Activated CD4-positive, alpha-beta T cell treated with anti-CD3 and anti-CD28 coated beads, Interleukin-2, amount 50 U/mL, for 1 hour (primary cell): ENCODE results near the gene TMEM212.
"Not testable (repeated sequence)": the region's sequence is repeated elsewhere in the genome, so short reads cannot be mapped to it uniquely, and the experiment has no call there.

ENCODE experiments used
- DNase-seq: peaks from one replicate; pipeline ENCODE4 v3.0.0-alpha.2; 2020

The TMEM212 gene

DNA sequence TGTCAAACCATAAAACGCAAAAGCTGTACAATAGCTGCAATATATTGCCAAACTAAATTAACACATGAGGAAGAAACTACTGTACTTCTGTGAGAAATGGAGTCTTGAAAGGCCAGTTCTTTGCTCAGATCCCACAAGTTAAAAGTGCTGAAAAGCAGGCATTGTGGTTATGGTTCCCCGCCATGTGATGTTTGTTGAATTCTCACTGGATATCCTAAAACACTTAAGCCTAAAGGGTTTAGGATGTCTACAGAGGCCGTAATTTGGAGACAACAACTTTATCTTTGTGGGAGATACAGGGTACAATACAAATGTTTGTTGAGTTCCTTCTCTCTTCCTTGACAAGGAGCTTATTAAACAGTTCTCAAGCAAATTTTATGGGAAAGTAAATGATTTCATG lies 53.2 kb downstream of the TMEM212 start:
- DNase-seq, result no peak

GRCh38 chr3:171898192-171898591 lies 55.0 kb downstream of the TMEM212 start:
- DNase-seq, result no peak

GRCh38 chr3:171900446-171900845 lies 57.3 kb downstream of the TMEM212 start:
- DNase-seq, result no peak

- no peak for DNase-seq
These were observed 58.6 kb downstream of the TMEM212 start for GRCh38 chr3:171901615-171902312.

DNA sequence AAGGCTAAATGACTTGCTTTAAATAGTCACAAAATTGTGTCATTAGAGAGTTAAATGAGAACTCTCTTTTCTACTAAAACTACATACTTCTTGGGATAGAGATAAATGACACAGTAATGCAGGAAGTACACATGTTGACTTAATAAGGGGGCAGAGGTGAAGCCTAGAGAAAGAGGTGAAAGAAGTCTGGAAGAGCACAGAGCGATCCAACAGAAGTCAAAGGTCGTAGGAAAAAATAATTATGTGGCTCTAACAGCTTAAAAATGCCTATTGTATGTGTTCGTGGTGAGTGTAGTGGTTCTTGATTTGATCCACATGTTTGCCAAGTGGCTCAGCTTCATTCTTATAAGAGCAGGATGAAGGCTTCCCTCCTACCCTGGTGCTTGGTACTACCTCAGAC lies 61.7 kb downstream of the TMEM212 start:
- no peak for DNase-seq

- not testable (repeated sequence) for DNase-seq
These were observed 63.4 kb downstream of the TMEM212 start for GRCh38 chr3:171906503-171906902.

GRCh38 chr3:171906951-171907676 lies 64.0 kb downstream of the TMEM212 start:
- no peak for DNase-seq

DNA sequence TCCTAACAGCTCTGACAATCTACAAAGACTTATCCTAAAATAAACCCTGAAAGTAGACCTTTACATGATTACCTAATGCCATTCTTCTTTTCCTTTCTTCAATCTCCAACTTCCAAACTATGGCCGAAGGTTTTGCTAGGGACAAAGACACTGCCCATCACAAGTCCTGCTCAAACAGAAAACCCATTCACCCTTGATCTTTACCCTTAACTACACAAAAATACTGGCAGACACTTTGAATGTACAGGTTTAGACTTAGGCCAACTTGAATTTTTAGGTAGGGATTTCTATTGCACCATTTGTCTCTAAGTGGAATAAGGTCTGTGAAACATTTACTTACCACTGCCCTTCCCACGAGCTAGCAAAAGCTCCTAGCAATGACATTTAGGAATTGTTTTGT lies 64.6 kb downstream of the TMEM212 start:
- DNase-seq, result no peak

- no peak for DNase-seq
These were observed 65.6 kb downstream of the TMEM212 start for GRCh38 chr3:171908731-171909130.
